PFSK-1 (cell line): Measurements from ENCODE around the gene CHSY3.

Source experiments
- FOXP2 ChIP-seq: optimal IDR thresholded peaks from 2 replicates; pipeline ENCODE3; 2011; ENCODE audit warnings: borderline replicate concordance, control low read depth, inconsistent platforms; ENCODE audit not compliant: insufficient read depth; ENCODE audit errors: extremely low read length, extremely low read depth
- POLR2AphosphoS5 ChIP-seq: IDR thresholded peaks from 2 replicates; pipeline ENCODE4 v1.6.1; 2012; ENCODE audit warnings: low read depth, mild to moderate bottlenecking, control low read depth, low read length, moderate library complexity
- REST ChIP-seq, 2 experiments: IDR thresholded peaks; 2 replicates each; pipeline versions ENCODE4 v1.6.1 to v1.8.0; 2011 to 2012; ENCODE audit warnings: low read depth in 2 of 2, low read length in 2 of 2, control low read depth in 1 of 2, inconsistent platforms in 1 of 2, mild to moderate bottlenecking in 1 of 2, moderate library complexity in 1 of 2; ENCODE audit not compliant: insufficient read depth in 1 of 2
- SIN3A ChIP-seq: IDR thresholded peaks from 2 replicates; pipeline ENCODE4 v1.6.1; 2012; ENCODE audit warnings: mild to moderate bottlenecking, low read length, moderate library complexity, borderline replicate concordance; ENCODE audit not compliant: insufficient read depth
- TAF1 ChIP-seq: IDR thresholded peaks from 2 replicates; pipeline ENCODE4 v1.6.1; 2012; ENCODE audit warnings: low read length, control low read depth, borderline replicate concordance; ENCODE audit not compliant: insufficient read depth

The CHSY3 gene

GRCh38 chr5:129905473-129906176, 1.4 kb downstream of the CHSY3 start:
- TF ChIP-seq REST (IDR thresholded peaks at IDR 0.05; ENCODE audit: insufficient read depth in 1 of 2, low read depth in 2 of 2, low read length in 2 of 2) (no peak), SIN3A (no peak), TAF1 (no peak), POLR2AphosphoS5 (no peak), FOXP2 (no peak)

GRCh38 chr5:129906177-129906887, 2.1 kb downstream of the CHSY3 start:
- TF ChIP-seq FOXP2 (no peak), SIN3A (no peak), REST (IDR thresholded peaks at IDR 0.05; ENCODE audit: insufficient read depth in 1 of 2, low read depth in 2 of 2, low read length in 2 of 2) (no peak), TAF1 (no peak), POLR2AphosphoS5 (no peak)

- no peak for TF ChIP-seq REST (IDR thresholded peaks at IDR 0.05; ENCODE audit: insufficient read depth in 1 of 2, low read depth in 2 of 2, low read length in 2 of 2)
- no peak for TF ChIP-seq TAF1
- no peak for TF ChIP-seq SIN3A
- TF ChIP-seq POLR2AphosphoS5 = no peak
- no peak for TF ChIP-seq FOXP2
Measured at GRCh38 chr5:129909225-129909624, 5.0 kb downstream of the CHSY3 start.

- no peak for TF ChIP-seq FOXP2
- TF ChIP-seq POLR2AphosphoS5 = no peak
- TF ChIP-seq SIN3A = no peak
Measured at GRCh38 chr5:129912601-129913255, 8.5 kb downstream of the CHSY3 start.

- no peak for TF ChIP-seq FOXP2
- TF ChIP-seq TAF1 = no peak
- no peak for TF ChIP-seq SIN3A
- TF ChIP-seq POLR2AphosphoS5 = no peak
- no peak for TF ChIP-seq REST (IDR thresholded peaks at IDR 0.05; ENCODE audit: insufficient read depth in 1 of 2, low read depth in 2 of 2, low read length in 2 of 2)
Measured at GRCh38 chr5:129915415-129915814, 11.2 kb downstream of the CHSY3 start.
